Stimulated activated CD4-positive, alpha-beta T cell treated with anti-CD3 and anti-CD28 coated beads, Interleukin-12 subunit alpha, Interleukin-12 subunit beta, amount 100 ng/mL, for 48 hours (primary cell): Measurements from ENCODE around the gene ASAP2.
"Not testable (repeated sequence)": the region's sequence is repeated elsewhere in the genome, so short reads cannot be mapped to it uniquely, and the experiment has no call there.

Experiments
- DNase-seq, 3 donors: peaks; one replicate each; pipeline ENCODE4 v3.0.0-alpha.2; 2020; ENCODE audit warnings: low read depth in 2 of 3, low spot score in 1 of 3

ASAP2 gene

GRCh38 chr2:9250091-9250490, 43.5 kb downstream of the ASAP2 start:
- DNase-seq, result no peak

- no peak for DNase-seq
Measured at GRCh38 chr2:9250498-9251153, 44.0 kb downstream of the ASAP2 start.

- DNase-seq, result no peak
Measured at GRCh38 chr2:9251154-9252001, 44.8 kb downstream of the ASAP2 start.

- DNase-seq, result no peak
Measured at GRCh38 chr2:9252002-9252357, 45.4 kb downstream of the ASAP2 start.

GRCh38 chr2:9255416-9255815, 48.8 kb downstream of the ASAP2 start:
- DNase-seq, result no peak

GRCh38 chr2:9256147-9256546, 49.5 kb downstream of the ASAP2 start:
- DNase-seq, result no peak

- DNase-seq, result no peak
Measured at GRCh38 chr2:9256570-9257043, 50.0 kb downstream of the ASAP2 start.

- DNase-seq, result no peak
Measured at GRCh38 chr2:9258501-9258900, 51.9 kb downstream of the ASAP2 start.

- DNase-seq, result no peak
Measured at GRCh38 chr2:9258953-9259399, 52.4 kb downstream of the ASAP2 start.

GRCh38 chr2:9260464-9260918, 53.9 kb downstream of the ASAP2 start:
- DNase-seq, result no peak

GRCh38 chr2:9261231-9261883, 54.7 kb downstream of the ASAP2 start:
- DNase-seq, result no peak

GRCh38 chr2:9262671-9263171, 56.1 kb downstream of the ASAP2 start:
- no peak for DNase-seq

- DNase-seq, result no peak
Measured at GRCh38 chr2:9263428-9263827, 56.8 kb downstream of the ASAP2 start.

- no peak for DNase-seq
Measured at GRCh38 chr2:9264301-9264700, 57.7 kb downstream of the ASAP2 start.

GRCh38 chr2:9266711-9267110, 60.1 kb downstream of the ASAP2 start:
- no peak for DNase-seq

GRCh38 chr2:9267286-9267685, 60.7 kb downstream of the ASAP2 start:
- not testable (repeated sequence) for DNase-seq

GRCh38 chr2:9268301-9269080, 61.9 kb downstream of the ASAP2 start:
- DNase-seq, result no peak

- DNase-seq, result no peak
Measured at GRCh38 chr2:9269295-9269694, 62.7 kb downstream of the ASAP2 start.

- no peak for DNase-seq
Measured at GRCh38 chr2:9269695-9270360, 63.2 kb downstream of the ASAP2 start.

- DNase-seq, result no peak
Measured at GRCh38 chr2:9271091-9271490, 64.5 kb downstream of the ASAP2 start.
